Testis (tissue), 3 donors: ENCODE measurements around the gene RYR3. TPM values are rescaled to one million over a fixed set of nuclear protein-coding genes. Genes with fewer than 3 reads are reported as not detected.

Experiments
- DNase-seq: peaks from one replicate; pipeline ENCODE4 v3.0.0-alpha.2; 2019
- H3K27ac ChIP-seq, 2 donors: fragments of 200-600 bp; sonication (generic); one replicate each; pipeline ENCODE4 v1.5.1; 2019
- H3K27me3 ChIP-seq: fragments of 200-600 bp; sonication (generic); one replicate; pipeline ENCODE4 v1.5.1; 2019
- H3K36me3 ChIP-seq: fragments of 200-600 bp; sonication (generic); one replicate; pipeline ENCODE4 v1.5.1; 2017; ENCODE audit warnings: low read depth; ENCODE audit errors: missing control alignments
- H3K4me1 ChIP-seq: fragments of 200-600 bp; sonication (generic); one replicate; pipeline ENCODE4 v1.5.1; 2019
- H3K4me3 ChIP-seq, 2 donors: fragments of 200-600 bp; sonication (generic); one replicate each; pipeline ENCODE4 v1.5.1; 2017 to 2019
- H3K9me3 ChIP-seq: fragments of 200-600 bp; sonication (generic); one replicate; pipeline ENCODE4 v1.5.1; 2017
- CTCF ChIP-seq, 3 experiments: fragments of 450-650 bp in 2 of 3; fragments of 200-600 bp in 1 of 3; sonication (generic) in 1 of 3; IDR thresholded peaks; one replicate each; pipeline ENCODE4 v1.5.1; 2016 to 2019; ENCODE audit warnings: antibody characterized with exemption in 3 of 3, mild to moderate bottlenecking in 2 of 3, moderate library complexity in 1 of 3
- POLR2A ChIP-seq: fragments of 450-650 bp; IDR thresholded peaks from one replicate; pipeline ENCODE4 v1.6.1; 2017; ENCODE audit warnings: antibody characterized with exemption, mild to moderate bottlenecking, moderate library complexity
- WGBS, 2 donors: methylation state at CpG; one replicate each; pipeline ENCODE4 v1.1.5; 2018; 5-methylcytosine and 5-hydroxymethylcytosine counted together
- intact Hi-C: fragments of 100-400 bp; cut with DNase I; formaldehyde crosslinking; loops from one replicate; pipeline ENCODE4 v1.15.1; 2023; ENCODE audit warnings: low total_unique reads
- polyA plus RNA-seq: library from polyadenylated mRNA; stranded (reverse); fragments of 350-450 nt; fragmentation: Illumina TruSeq; extraction: RNeasy Lipid Tissue Mini Kit (QIAGEN cat#74804); gene quantifications from one replicate; pipeline ENCODE4 v1.2.3, GENCODE V29; 2014; ENCODE audit warnings: low read depth, low replicate concordance; ENCODE audit not compliant: insufficient read depth
- total RNA-seq, 2 donors: library from RNA; depleted of rRNA; stranded (reverse); fragments of >200 nt; gene quantifications; one replicate each; pipeline ENCODE4 v1.2.3, GENCODE V29; 2016

The RYR3 gene
- total and polyA plus RNA-seq, 3 donors from 2014 or later = 4.3 to 7.6 (median 4.4) TPM

GRCh38 chr15:33314069-33314468, 3.3 kb downstream of the RYR3 start:
- no peak for DNase-seq
- H3K4me1 ChIP-seq = peaks cover 5% of the 10 kb centered on the region
- 65 to 75% methylated on average over 5 of the region's 5 CpGs for WGBS, 2 donors
- TF ChIP-seq POLR2A (no peak), CTCF (IDR thresholded peaks at IDR 0.05) (no peak)
- intact Hi-C loops = no loop called here
- H3K9me3 ChIP-seq = no peaks in the 10 kb centered on the region
- no peaks in the 10 kb centered on the region for H3K36me3 ChIP-seq
- no peak overlapping the region for H3K4me3 ChIP-seq
- H3K27me3 ChIP-seq = no peaks in the 10 kb centered on the region
- H3K27ac ChIP-seq = no peak overlapping the region

GRCh38 chr15:33315044-33315443, 4.3 kb downstream of the RYR3 start:
- intact Hi-C loops = no loop called here
- Histone ChIP-seq H3K36me3 (no peaks in the 10 kb centered on the region), H3K27ac (no peak overlapping the region), H3K9me3 (no peaks in the 10 kb centered on the region), H3K27me3 (no peaks in the 10 kb centered on the region), H3K4me1 (peaks cover 5% of the 10 kb centered on the region), H3K4me3 (no peak overlapping the region)
- no peak for DNase-seq
- no peak for TF ChIP-seq CTCF (IDR thresholded peaks at IDR 0.05)
- TF ChIP-seq POLR2A = no peak
- 53 to 76% methylated on average over 7 of the region's 7 CpGs for WGBS, 2 donors

- intact Hi-C loops = no loop called here
- DNase-seq = no peak
- H3K27me3 ChIP-seq = no peaks in the 10 kb centered on the region
- no peaks in the 10 kb centered on the region for H3K4me1 ChIP-seq
- no peak overlapping the region for H3K27ac ChIP-seq
- H3K4me3 ChIP-seq = no peak overlapping the region
- no peaks in the 10 kb centered on the region for H3K36me3 ChIP-seq
- H3K9me3 ChIP-seq = no peaks in the 10 kb centered on the region
- TF ChIP-seq CTCF (IDR thresholded peaks at IDR 0.05) (no peak), POLR2A (no peak)
Measured at GRCh38 chr15:33317896-33318295, 7.1 kb downstream of the RYR3 start.

GRCh38 chr15:33320017-33320416, 9.2 kb downstream of the RYR3 start:
- no peak for DNase-seq
- TF ChIP-seq POLR2A = no peak
- no peak for TF ChIP-seq CTCF (IDR thresholded peaks at IDR 0.05)
- no peaks in the 10 kb centered on the region for H3K4me1 ChIP-seq
- H3K27ac ChIP-seq = no peak overlapping the region
- intact Hi-C loops = no loop called here
- H3K36me3 ChIP-seq = no peaks in the 10 kb centered on the region
- H3K9me3 ChIP-seq = no peaks in the 10 kb centered on the region
- no peak overlapping the region for H3K4me3 ChIP-seq
- 74 to 81% methylated on average over 1 of the region's 1 CpG for WGBS, 2 donors
- H3K27me3 ChIP-seq = no peaks in the 10 kb centered on the region

GRCh38 chr15:33322091-33322490, 11.3 kb downstream of the RYR3 start:
- Histone ChIP-seq H3K4me1 (no peaks in the 10 kb centered on the region), H3K4me3 (no peak overlapping the region), H3K9me3 (no peaks in the 10 kb centered on the region), H3K36me3 (no peaks in the 10 kb centered on the region), H3K27ac (no peak overlapping the region), H3K27me3 (no peaks in the 10 kb centered on the region)
- DNase-seq = no peak
- intact Hi-C loops = no loop called here
- WGBS, 2 donors = 80 to 85% methylated on average over 6 of the region's 6 CpGs
- no peak for TF ChIP-seq CTCF (IDR thresholded peaks at IDR 0.05)
- no peak for TF ChIP-seq POLR2A
